GM12878 (cell line): ENCODE results near the gene TAAR2. TPM values are rescaled to one million over a fixed set of nuclear protein-coding genes. Genes with fewer than 3 reads are reported as not detected.

ENCODE experiments used
- ATAC-seq: fragments of 200-7000 bp; cut with Tn5 transposase; 3 replicates; pipeline ENCODE4 v1.9.1; 2020; ENCODE audit warnings: mild to moderate bottlenecking, moderate library complexity
- BruUV-seq: library from RNA; stranded (reverse); fragments of 400-500 nt; replicated peaks from 2 replicates; lab custom pipeline; 2021; lab: Mats Ljungman, UMichigan
- CTCF ChIA-PET: fragments of 300-600 bp; sonication (Branson Sonifier 250); formaldehyde crosslinking; extraction: SDS; loops from one replicate; lab custom pipeline; 2021; ENCODE audit warnings: inconsistent platforms; lab: Yijun Ruan, JAX
- POLR2A ChIA-PET: fragments of 350-600 bp; formaldehyde crosslinking; extraction: SDS; loops from one replicate; lab custom pipeline; 2021; ENCODE audit warnings: inconsistent platforms; lab: Charles Lee
- RAD21 ChIA-PET: fragments of 300-600 bp; sonication (Branson Sonifier 250); formaldehyde crosslinking; loops from one replicate; lab custom pipeline; 2023; ENCODE audit warnings: antibody characterized with exemption; ENCODE audit not compliant: unreplicated experiment; lab: Charles Lee
- SMC1A ChIA-PET: fragments of 300-600 bp; sonication (Branson Sonifier 250); formaldehyde crosslinking; loops from one replicate; lab custom pipeline; 2023; ENCODE audit not compliant: unreplicated experiment, uncharacterized antibody; lab: Charles Lee
- DNase-seq: peaks from one replicate; pipeline ENCODE4 v3.0.0-alpha.2; 2011; ENCODE audit warnings: low read depth, low spot score
- FAIRE-seq: peaks from 3 replicates; lab custom pipeline; 2011; peaks lifted over from hg19 to GRCh38; lab: Jason Lieb, UNC
- H2AFZ ChIP-seq: 2 replicates; pipeline ENCODE4 v1.6.0; 2011; ENCODE audit warnings: low read depth, low read length, control low read depth; ENCODE audit not compliant: control insufficient read depth
- H3K27ac ChIP-seq: 2 replicates; pipeline ENCODE4 v1.5.1; 2011; ENCODE audit warnings: control low read depth; ENCODE audit not compliant: control insufficient read depth, insufficient read depth
- H3K27me3 ChIP-seq, 2 experiments: replicated peaks in 1 of 2; 2 replicates each; pipeline versions ENCODE4 v1.6.0 to v1.6.1; 2011; ENCODE audit warnings: low read length in 1 of 2; ENCODE audit not compliant: control insufficient read depth in 2 of 2, insufficient read depth in 2 of 2
- H3K36me3 ChIP-seq, 2 experiments: 2 replicates each; pipeline ENCODE4 v1.5.1; 2011; ENCODE audit warnings: low read length in 1 of 2; ENCODE audit not compliant: control insufficient read depth in 2 of 2, insufficient read depth in 2 of 2
- H3K4me1 ChIP-seq: 2 replicates; pipeline ENCODE4 v1.6.1; 2011; ENCODE audit warnings: mild to moderate bottlenecking, low read length, moderate library complexity, mixed read lengths; ENCODE audit not compliant: control insufficient read depth, insufficient read depth
- H3K4me2 ChIP-seq: 2 replicates; pipeline ENCODE4 v1.6.0; 2011; ENCODE audit warnings: control low read depth; ENCODE audit not compliant: control insufficient read depth, insufficient read depth
- H3K4me3 ChIP-seq: fragments of 200-600 bp; sonication (generic); 2 replicates; pipeline ENCODE4 v1.5.1; 2016
- H3K79me2 ChIP-seq: 2 replicates; pipeline ENCODE4 v1.6.0; 2011; ENCODE audit warnings: low read length; ENCODE audit not compliant: control insufficient read depth, insufficient read depth
- H3K9ac ChIP-seq: 2 replicates; pipeline ENCODE4 v1.8.0; 2011; ENCODE audit warnings: low read length, control low read depth, mixed read lengths; ENCODE audit not compliant: control insufficient read depth, insufficient read depth
- H3K9me3 ChIP-seq: replicated peaks from 3 replicates; pipeline ENCODE4 v1.5.1; 2011; ENCODE audit warnings: mild to moderate bottlenecking, low read length; ENCODE audit not compliant: control insufficient read depth, insufficient read depth
- H4K20me1 ChIP-seq: 2 replicates; pipeline ENCODE4 v1.6.0; 2011; ENCODE audit not compliant: control insufficient read depth, insufficient read depth
- ASH2L ChIP-seq: fragments of 300-600, 200-600 bp; sonication (generic); IDR thresholded peaks from 2 replicates; pipeline ENCODE4 v1.6.1; 2017; ENCODE audit warnings: low read depth, mild to moderate bottlenecking, borderline replicate concordance
- ATF7 ChIP-seq: fragments of 450-650 bp; IDR thresholded peaks from 2 replicates; pipeline ENCODE4 v1.6.1; 2016; ENCODE audit warnings: low read depth, mild to moderate bottlenecking
- BCLAF1 ChIP-seq: fragments of 450-650 bp; IDR thresholded peaks from 2 replicates; pipeline ENCODE4 v1.6.1; 2017; ENCODE audit warnings: antibody characterized with exemption, mild to moderate bottlenecking, moderate library complexity
- GATAD2B ChIP-seq: fragments of 450-650 bp; conservative IDR thresholded peaks from 2 replicates; pipeline ENCODE4 v1.6.1; 2017; ENCODE audit warnings: low read depth, mild to moderate bottlenecking, moderate library complexity
- HCFC1 ChIP-seq: fragments of 150-350 bp; IDR thresholded peaks from 2 replicates; pipeline ENCODE4 v1.6.1; 2014; ENCODE audit warnings: low read length
- JUNB ChIP-seq: IDR thresholded peaks from 2 replicates; pipeline ENCODE4 v1.6.1; 2016; ENCODE audit warnings: antibody characterized with exemption, mild to moderate bottlenecking
- MEF2B ChIP-seq: fragments of 450-650 bp; IDR thresholded peaks from 2 replicates; pipeline ENCODE4 v1.6.1; 2018; ENCODE audit warnings: mild to moderate bottlenecking, moderate library complexity; ENCODE audit not compliant: partially characterized antibody, poor library complexity, severe bottlenecking
- MTA3 ChIP-seq: IDR thresholded peaks from 2 replicates; pipeline ENCODE4 v1.6.1; 2012; ENCODE audit warnings: low read length, inconsistent platforms, borderline replicate concordance
- SMAD5 ChIP-seq: IDR thresholded peaks from 2 replicates; pipeline ENCODE4 v1.6.1; 2016; ENCODE audit warnings: antibody characterized with exemption, low read depth
- TBL1XR1 ChIP-seq: IDR thresholded peaks from 2 replicates; pipeline ENCODE4 v1.6.1; 2012; ENCODE audit warnings: low read depth, low read length, improper control_type of control experiment
- YY1 ChIP-seq: IDR thresholded peaks from 2 replicates; pipeline ENCODE4 v1.6.1; 2011; ENCODE audit warnings: low read depth, mild to moderate bottlenecking, low read length
- ZNF622 ChIP-seq: fragments of 450-650 bp; IDR thresholded peaks from 2 replicates; pipeline ENCODE4 v1.6.1; 2017; ENCODE audit warnings: mild to moderate bottlenecking, inconsistent platforms
- ZSCAN29 ChIP-seq: fragments of 450-650 bp; IDR thresholded peaks from 2 replicates; pipeline ENCODE4 v1.6.1; 2017; ENCODE audit warnings: mild to moderate bottlenecking, moderate library complexity
- WGBS: methylation state at CpG from one replicate; pipeline ENCODE4 v1.1.6; 2016; ENCODE audit warnings: low lambda C conversion rate; ENCODE audit not compliant: insufficient replicate concordance, insufficient coverage; ENCODE audit errors: missing lambda C conversion rate; 5-methylcytosine and 5-hydroxymethylcytosine counted together
- in situ Hi-C: fragments of 300-500 bp; cut with MboI; formaldehyde crosslinking; loops from 9 replicates; pipeline ENCODE4 v1.14.3; 2018; ENCODE audit warnings: mixed read lengths
- intact Hi-C: fragments of 100-400 bp; cut with micrococcal nuclease; formaldehyde crosslinking; loops from one replicate; pipeline ENCODE4 v1.14.2; 2022; ENCODE audit not compliant: unreplicated experiment
- polyA plus RNA-seq, 11 experiments: library from polyadenylated mRNA; depleted of rRNA in 4 of 11; unstranded in 6 of 11; stranded (reverse) in 5 of 11; fragments of >200 nt; fragmentation: Nextera tagmentation in 4 of 11; fragmentation: Illumina TruSeq in 1 of 11; extraction: Ambion mirVana in 4 of 11; extraction: Trizol in 1 of 11; gene quantifications; 1 replicate in 1 of 11; 2 replicates in 10 of 11; pipeline versions ENCODE4 v1.2.1 to v1.2.3, GENCODE V29; 2011 to 2016; ENCODE audit warnings: inconsistent platforms in 2 of 11, missing spikeins in 2 of 11, low read depth in 1 of 11
- total RNA-seq, 4 experiments: library from RNA; depleted of rRNA in 3 of 4; stranded (reverse); fragments of >200 nt in 3 of 4; fragmentation: Illumina TruSeq in 1 of 4; extraction: Trizol in 1 of 4; gene quantifications; 2 replicates each; pipeline versions ENCODE4 v1.2.1 to v1.2.3, GENCODE V29; 2013 to 2021

Gene TAAR2
- total and polyA plus RNA-seq, 10 of the 15 experiments (the other 5 are each of a cell fraction or from before 2014, with no cell fraction given): not detected

- in situ Hi-C loops: no loop called here
These were observed 39.4 kb downstream of the TAAR2 start for GRCh38 chr6:132584698-132585097.

More at GRCh38 chr6:132584698-132585097, 39.4 kb downstream of the TAAR2 start:
- RAD21 ChIA-PET: no interaction called here
- CTCF ChIA-PET: no interaction called here
- H3K4me1 ChIP-seq: no peaks in the 10 kb centered on the region
- H2AFZ ChIP-seq: no peak overlapping the region
- DNase-seq (no peak), FAIRE-seq (no peak), ATAC-seq (no peak)
- no peaks in the 10 kb centered on the region for H3K79me2 ChIP-seq
- SMC1A ChIA-PET: no interaction called here
- no peaks in the 10 kb centered on the region for H3K27me3 ChIP-seq
- no peaks in the 10 kb centered on the region for H3K36me3 ChIP-seq
- H3K4me3 ChIP-seq: no peak overlapping the region
- no peaks in the 10 kb centered on the region for H3K9me3 ChIP-seq
- intact Hi-C loops: no loop called here
- no peak overlapping the region for H3K9ac ChIP-seq
- H3K27ac ChIP-seq: no peak overlapping the region
- TF ChIP-seq ZSCAN29: no peak
- TF ChIP-seq ZNF622: no peak
- TF ChIP-seq YY1: no peak
- TF ChIP-seq BCLAF1: no peak
- no peak for TF ChIP-seq HCFC1
- TF ChIP-seq MTA3: no peak
- no peak for TF ChIP-seq ATF7
- TF ChIP-seq MEF2B: no peak
- no peak for TF ChIP-seq GATAD2B
- no peak for TF ChIP-seq TBL1XR1
- TF ChIP-seq ASH2L: no peak
- no peak for TF ChIP-seq SMAD5
- TF ChIP-seq JUNB: no peak
- POLR2A ChIA-PET: no interaction called here
- WGBS: 0% methylated on average over 1 of the region's 1 CpG
- no peaks in the 10 kb centered on the region for H4K20me1 ChIP-seq
- no TSS peak for BruUV-seq
- H3K4me2 ChIP-seq: no peak overlapping the region
